Panc1 (cell line): ENCODE data around the gene C22orf23. TPM values are rescaled to one million over a fixed set of nuclear protein-coding genes. Genes with fewer than 3 reads are reported as not detected.

ENCODE experiments used
- ATAC-seq: fragments of 200-7000 bp; cut with Tn5 transposase; 2 replicates; pipeline ENCODE4 v1.9.1; 2020; ENCODE audit warnings: mild to moderate bottlenecking, moderate library complexity
- BruUV-seq: library from RNA; stranded (reverse); fragments of 400-500 nt; replicated peaks from 2 replicates; lab custom pipeline; 2021; lab: Mats Ljungman, UMichigan
- CTCF ChIA-PET: fragments of 300-600 bp; sonication (Branson Sonifier 250); formaldehyde crosslinking; loops from one replicate; lab custom pipeline; 2022; ENCODE audit warnings: antibody characterized with exemption; lab: Charles Lee
- POLR2A ChIA-PET: fragments of 300-600 bp; sonication (Branson Sonifier 250); formaldehyde crosslinking; loops from one replicate; lab custom pipeline; 2022; ENCODE audit warnings: antibody characterized with exemption; lab: Charles Lee
- DNase-seq: peaks from one replicate; pipeline ENCODE4 v3.0.0-alpha.2; 2010; ENCODE audit warnings: low read depth, low spot score
- H3K27ac ChIP-seq: 2 replicates; pipeline ENCODE4 v1.5.1; 2011; ENCODE audit warnings: mild to moderate bottlenecking, low read length, inconsistent platforms
- H3K27me3 ChIP-seq: fragments of 200-500 bp; sonication (Bioruptor generic); 2 replicates; pipeline ENCODE4 v1.6.0; 2014; ENCODE audit warnings: low read length, inconsistent platforms; ENCODE audit not compliant: control insufficient read depth, insufficient read depth
- H3K36me3 ChIP-seq: fragments of 200-500 bp; sonication (Bioruptor generic); 2 replicates; pipeline ENCODE4 v1.5.1; 2014; ENCODE audit warnings: inconsistent platforms, mild to moderate bottlenecking, low read length, moderate library complexity; ENCODE audit not compliant: control insufficient read depth, insufficient read depth
- H3K4me1 ChIP-seq: 2 replicates; pipeline ENCODE4 v1.5.1; 2011; ENCODE audit warnings: inconsistent platforms, mild to moderate bottlenecking, low read length, moderate library complexity; ENCODE audit not compliant: control insufficient read depth, insufficient read depth
- H3K4me3 ChIP-seq, 2 experiments: 2 replicates each; pipeline ENCODE4 v1.5.1; 2011 to 2012; ENCODE audit warnings: low read depth in 2 of 2, low read length in 2 of 2, mild to moderate bottlenecking in 2 of 2, inconsistent platforms in 1 of 2, moderate library complexity in 1 of 2
- H3K9me3 ChIP-seq: fragments of 200-500 bp; sonication (Bioruptor generic); 2 replicates; pipeline ENCODE4 v1.5.1; 2014; ENCODE audit warnings: low read depth, mild to moderate bottlenecking, inconsistent platforms, low read length, moderate library complexity; ENCODE audit not compliant: control insufficient read depth, insufficient read depth
- POLR2AphosphoS5 ChIP-seq: IDR thresholded peaks from 2 replicates; pipeline ENCODE4 v1.6.1; 2012; ENCODE audit warnings: mild to moderate bottlenecking, low read depth, low read length, moderate library complexity
- SIN3A ChIP-seq: IDR thresholded peaks from 2 replicates; pipeline ENCODE4 v1.6.1; 2012; ENCODE audit warnings: low read depth, mild to moderate bottlenecking, low read length, moderate library complexity, borderline replicate concordance; ENCODE audit not compliant: insufficient read depth
- TCF7L2 ChIP-seq: IDR thresholded peaks from 2 replicates; pipeline ENCODE4 v1.6.1; 2011; ENCODE audit warnings: mild to moderate bottlenecking, low read depth, low read length, inconsistent platforms
- in situ Hi-C: cut with HindIII; loops from 2 replicates; pipeline ENCODE4 v1.10.0; 2016; ENCODE audit warnings: low sequenced_read_pairs, low pct_unique_long_range_greater_than_20kb
- intact Hi-C: fragments of 100-400 bp; cut with micrococcal nuclease; formaldehyde crosslinking; loops from one replicate; pipeline ENCODE4 v1.10.0; 2022; ENCODE audit not compliant: unreplicated experiment
- total RNA-seq: library from RNA; stranded (reverse); gene quantifications from one replicate; pipeline ENCODE4 v1.2.1, GENCODE V29; 2021; ENCODE audit not compliant: unreplicated experiment
- TF ChIP-seq, protein P1 (sequence below): fragments of 450-650 bp; IDR thresholded peaks from 2 replicates; pipeline ENCODE4 v1.5.1; 2017; ENCODE audit warnings: mild to moderate bottlenecking
- TF ChIP-seq, protein P2 (sequence below), 2 experiments: IDR thresholded peaks; 2 replicates each; pipeline ENCODE4 v1.6.1; 2011 to 2012; ENCODE audit warnings: low read depth in 2 of 2, control low read depth in 1 of 2, low read length in 1 of 2, mild to moderate bottlenecking in 1 of 2, moderate library complexity in 1 of 2; ENCODE audit not compliant: insufficient read depth in 1 of 2

Gene C22orf23
- total RNA-seq, 1 experiment from 2014 or later: 0.49 TPM

DNA sequence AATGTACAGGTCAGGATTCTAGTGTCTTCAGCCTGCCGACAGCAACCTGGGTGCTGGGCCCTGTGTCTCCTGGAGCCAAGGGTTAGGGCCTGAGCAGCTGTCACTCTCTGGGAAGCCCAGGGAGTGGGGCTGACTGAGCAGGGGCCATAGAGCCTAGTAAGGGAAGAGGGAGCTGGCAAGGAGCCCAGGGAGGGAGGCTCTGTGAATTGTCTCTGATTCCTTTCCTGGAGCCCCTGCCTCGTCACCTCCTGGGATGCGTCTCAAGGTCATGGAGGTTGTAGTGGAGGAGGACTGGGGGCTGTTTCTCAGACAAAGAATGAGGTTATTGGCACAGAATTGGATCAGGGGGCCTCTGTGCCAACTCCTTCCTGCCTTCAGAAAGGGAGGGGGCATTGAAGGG lies 19.1 kb upstream of the C22orf23 start:
- Histone ChIP-seq H3K36me3 (no peaks in the 10 kb centered on the region), H3K4me3 (no peak overlapping the region), H3K27me3 (no peaks in the 10 kb centered on the region), H3K27ac (no peak overlapping the region), H3K4me1 (no peaks in the 10 kb centered on the region), H3K9me3 (no peaks in the 10 kb centered on the region)
- intact Hi-C loops: no loop called here
- TF ChIP-seq TCF7L2 (no peak), POLR2AphosphoS5 (no peak), SIN3A (no peak)
- TF ChIP-seq, protein P1, sequence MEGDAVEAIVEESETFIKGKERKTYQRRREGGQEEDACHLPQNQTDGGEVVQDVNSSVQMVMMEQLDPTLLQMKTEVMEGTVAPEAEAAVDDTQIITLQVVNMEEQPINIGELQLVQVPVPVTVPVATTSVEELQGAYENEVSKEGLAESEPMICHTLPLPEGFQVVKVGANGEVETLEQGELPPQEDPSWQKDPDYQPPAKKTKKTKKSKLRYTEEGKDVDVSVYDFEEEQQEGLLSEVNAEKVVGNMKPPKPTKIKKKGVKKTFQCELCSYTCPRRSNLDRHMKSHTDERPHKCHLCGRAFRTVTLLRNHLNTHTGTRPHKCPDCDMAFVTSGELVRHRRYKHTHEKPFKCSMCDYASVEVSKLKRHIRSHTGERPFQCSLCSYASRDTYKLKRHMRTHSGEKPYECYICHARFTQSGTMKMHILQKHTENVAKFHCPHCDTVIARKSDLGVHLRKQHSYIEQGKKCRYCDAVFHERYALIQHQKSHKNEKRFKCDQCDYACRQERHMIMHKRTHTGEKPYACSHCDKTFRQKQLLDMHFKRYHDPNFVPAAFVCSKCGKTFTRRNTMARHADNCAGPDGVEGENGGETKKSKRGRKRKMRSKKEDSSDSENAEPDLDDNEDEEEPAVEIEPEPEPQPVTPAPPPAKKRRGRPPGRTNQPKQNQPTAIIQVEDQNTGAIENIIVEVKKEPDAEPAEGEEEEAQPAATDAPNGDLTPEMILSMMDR: no peak
- TF ChIP-seq, protein P2, sequence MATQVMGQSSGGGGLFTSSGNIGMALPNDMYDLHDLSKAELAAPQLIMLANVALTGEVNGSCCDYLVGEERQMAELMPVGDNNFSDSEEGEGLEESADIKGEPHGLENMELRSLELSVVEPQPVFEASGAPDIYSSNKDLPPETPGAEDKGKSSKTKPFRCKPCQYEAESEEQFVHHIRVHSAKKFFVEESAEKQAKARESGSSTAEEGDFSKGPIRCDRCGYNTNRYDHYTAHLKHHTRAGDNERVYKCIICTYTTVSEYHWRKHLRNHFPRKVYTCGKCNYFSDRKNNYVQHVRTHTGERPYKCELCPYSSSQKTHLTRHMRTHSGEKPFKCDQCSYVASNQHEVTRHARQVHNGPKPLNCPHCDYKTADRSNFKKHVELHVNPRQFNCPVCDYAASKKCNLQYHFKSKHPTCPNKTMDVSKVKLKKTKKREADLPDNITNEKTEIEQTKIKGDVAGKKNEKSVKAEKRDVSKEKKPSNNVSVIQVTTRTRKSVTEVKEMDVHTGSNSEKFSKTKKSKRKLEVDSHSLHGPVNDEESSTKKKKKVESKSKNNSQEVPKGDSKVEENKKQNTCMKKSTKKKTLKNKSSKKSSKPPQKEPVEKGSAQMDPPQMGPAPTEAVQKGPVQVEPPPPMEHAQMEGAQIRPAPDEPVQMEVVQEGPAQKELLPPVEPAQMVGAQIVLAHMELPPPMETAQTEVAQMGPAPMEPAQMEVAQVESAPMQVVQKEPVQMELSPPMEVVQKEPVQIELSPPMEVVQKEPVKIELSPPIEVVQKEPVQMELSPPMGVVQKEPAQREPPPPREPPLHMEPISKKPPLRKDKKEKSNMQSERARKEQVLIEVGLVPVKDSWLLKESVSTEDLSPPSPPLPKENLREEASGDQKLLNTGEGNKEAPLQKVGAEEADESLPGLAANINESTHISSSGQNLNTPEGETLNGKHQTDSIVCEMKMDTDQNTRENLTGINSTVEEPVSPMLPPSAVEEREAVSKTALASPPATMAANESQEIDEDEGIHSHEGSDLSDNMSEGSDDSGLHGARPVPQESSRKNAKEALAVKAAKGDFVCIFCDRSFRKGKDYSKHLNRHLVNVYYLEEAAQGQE (IDR thresholded peaks at IDR 0.05; ENCODE audit: insufficient read depth in 1 of 2, low read depth in 2 of 2, low read length in 1 of 2): no peak
- ChIA-PET POLR2A (no interaction called here), CTCF (no interaction called here)
- ATAC-seq (no peak), DNase-seq (no peak)
- in situ Hi-C loops: no loop called here
- BruUV-seq: no TSS peak

DNA sequence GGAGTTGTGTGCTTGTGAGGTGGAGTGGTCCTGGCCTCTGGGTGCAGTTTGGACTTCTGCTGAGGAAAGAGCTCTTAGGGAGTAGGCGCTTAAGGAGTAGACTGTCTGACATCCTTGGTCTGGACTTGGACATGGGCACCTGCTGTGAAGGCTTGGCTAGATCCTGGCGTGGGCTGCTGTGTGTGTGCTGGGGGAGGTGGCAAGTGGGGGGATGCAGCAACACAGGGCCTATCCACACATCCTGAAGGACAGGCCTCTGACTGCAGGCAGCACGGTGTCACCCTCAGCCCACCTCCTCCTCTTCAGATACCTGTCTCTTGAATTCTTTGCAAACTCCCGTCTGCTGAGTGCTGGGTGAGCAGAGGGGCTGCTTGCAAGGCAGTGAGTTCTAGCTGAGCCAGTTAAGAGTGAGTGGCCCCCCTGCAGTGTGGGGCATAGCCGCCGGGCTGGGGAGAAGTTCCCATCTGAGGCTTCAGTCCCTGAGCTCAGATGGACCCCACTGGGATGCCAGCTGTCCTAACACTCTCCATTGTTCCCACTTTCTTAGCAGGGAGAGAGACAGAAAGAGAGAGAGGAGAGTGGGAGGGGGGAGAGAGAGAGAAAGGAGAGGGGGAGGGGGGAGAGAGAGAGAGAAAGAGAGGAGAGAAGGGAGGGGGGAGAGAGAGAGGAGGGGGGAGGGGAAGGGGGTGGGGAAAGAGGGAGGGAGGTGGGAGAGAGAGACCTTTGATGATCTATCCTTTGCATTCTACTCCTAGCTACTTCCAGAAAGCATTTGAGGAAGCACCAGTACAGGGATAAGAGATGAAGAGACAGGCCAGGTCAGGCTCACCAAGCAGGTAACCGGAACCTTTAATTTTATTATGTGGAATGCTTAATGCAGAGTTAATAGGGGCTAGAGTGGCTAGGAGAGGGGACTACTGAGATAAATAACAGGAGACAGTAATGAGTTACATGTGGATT lies 18.4 kb upstream of the C22orf23 start:
- DNase-seq: no peak
- ATAC-seq: no peak
- in situ Hi-C loops: no loop called here
- H3K4me1 ChIP-seq: no peaks in the 10 kb centered on the region
- no peak for TF ChIP-seq TCF7L2
- TF ChIP-seq SIN3A: no peak
- TF ChIP-seq POLR2AphosphoS5: no peak
- TF ChIP-seq, protein P2 (IDR thresholded peaks at IDR 0.05; ENCODE audit: insufficient read depth in 1 of 2, low read depth in 2 of 2, low read length in 1 of 2): no peak
- TF ChIP-seq, protein P1: no peak
- no TSS peak for BruUV-seq
- H3K4me3 ChIP-seq: no peak overlapping the region
- no peaks in the 10 kb centered on the region for H3K36me3 ChIP-seq
- H3K9me3 ChIP-seq: no peaks in the 10 kb centered on the region
- intact Hi-C loops: no loop called here
- no peak overlapping the region for H3K27ac ChIP-seq
- no peaks in the 10 kb centered on the region for H3K27me3 ChIP-seq
- ChIA-PET POLR2A (no interaction called here), CTCF (interaction anchor here (0.6 kb wide), 1 partner anchor 132 kb away, joined by 3 read pairs; no protein-coding TSS in a partner anchor)
